NCI-H1417 treated with DMSO at 0.1 percent for 48 hours (cell line): Measurements from ENCODE around the gene CLRN2.
"Not testable (repeated sequence)": the region's sequence is repeated elsewhere in the genome, so short reads cannot be mapped to it uniquely, and the experiment has no call there.

ENCODE experiments used
- DNase-seq: peaks from one replicate; lab custom pipeline; 2025; lab: John Stamatoyannopoulos, UW

The CLRN2 gene

GRCh38 chr4:17545374-17546140 lies 30.6 kb downstream of the CLRN2 start:
- DNase-seq, result no peak

GRCh38 chr4:17546222-17546621 lies 31.3 kb downstream of the CLRN2 start:
- DNase-seq, result no peak

- no peak for DNase-seq
Measured at GRCh38 chr4:17546678-17547077, 31.7 kb downstream of the CLRN2 start.

- DNase-seq, result no peak
Measured at GRCh38 chr4:17550549-17550948, 35.6 kb downstream of the CLRN2 start.

- no peak for DNase-seq
Measured at GRCh38 chr4:17552427-17552826, 37.5 kb downstream of the CLRN2 start.

- DNase-seq, result no peak
Measured at GRCh38 chr4:17554568-17554967, 39.6 kb downstream of the CLRN2 start.

GRCh38 chr4:17556498-17556897 lies 41.5 kb downstream of the CLRN2 start:
- DNase-seq, result no peak

- no peak for DNase-seq
Measured at GRCh38 chr4:17557880-17558279, 42.9 kb downstream of the CLRN2 start.

- DNase-seq, result no peak
Measured at GRCh38 chr4:17558941-17559708, 44.2 kb downstream of the CLRN2 start.

- no peak for DNase-seq
Measured at GRCh38 chr4:17559709-17560048, 44.7 kb downstream of the CLRN2 start.

GRCh38 chr4:17560065-17560673 lies 45.2 kb downstream of the CLRN2 start:
- DNase-seq, result no peak

GRCh38 chr4:17561195-17561909 lies 46.4 kb downstream of the CLRN2 start:
- no peak for DNase-seq

- no peak for DNase-seq
Measured at GRCh38 chr4:17562157-17562556, 47.2 kb downstream of the CLRN2 start.

- DNase-seq, result no peak
Measured at GRCh38 chr4:17565846-17566245, 50.9 kb downstream of the CLRN2 start.

- DNase-seq, result no peak
Measured at GRCh38 chr4:17567271-17567670, 52.3 kb downstream of the CLRN2 start.

GRCh38 chr4:17574206-17574605 lies 59.2 kb downstream of the CLRN2 start:
- no peak for DNase-seq

GRCh38 chr4:17575177-17575576 lies 60.2 kb downstream of the CLRN2 start:
- not testable (repeated sequence) for DNase-seq
